ENCODE data around the gene ALG13.

Gene ALG13

DNA sequence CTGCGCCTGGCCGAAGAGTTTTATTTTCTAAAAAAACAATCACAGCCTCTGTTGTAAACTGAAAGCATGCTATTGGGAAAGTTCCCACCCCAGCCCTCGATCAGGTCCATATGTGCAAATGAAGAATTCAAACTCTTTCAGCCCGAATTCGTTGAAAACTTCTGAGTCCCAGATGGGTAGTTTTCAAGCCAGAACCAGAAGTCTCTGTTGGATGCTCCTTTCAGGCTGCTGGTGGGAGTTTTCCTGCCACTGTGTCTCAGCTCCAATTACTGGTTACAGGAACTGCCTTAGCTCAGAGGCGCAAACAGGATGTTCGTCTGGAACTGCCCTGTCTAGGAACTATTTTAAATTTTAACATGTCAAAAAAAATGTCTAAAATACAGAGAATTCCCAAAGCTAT lies 9.3 kb upstream of the ALG13 start:
- H3K9me3 ChIP-seq (ENCODE audit: control insufficient read depth, insufficient read depth, low read length): no peaks in the 10 kb centered on the region
- H3K27me3 ChIP-seq (ENCODE audit: control insufficient read depth, insufficient read depth, low read length): no peaks in the 10 kb centered on the region

DNA sequence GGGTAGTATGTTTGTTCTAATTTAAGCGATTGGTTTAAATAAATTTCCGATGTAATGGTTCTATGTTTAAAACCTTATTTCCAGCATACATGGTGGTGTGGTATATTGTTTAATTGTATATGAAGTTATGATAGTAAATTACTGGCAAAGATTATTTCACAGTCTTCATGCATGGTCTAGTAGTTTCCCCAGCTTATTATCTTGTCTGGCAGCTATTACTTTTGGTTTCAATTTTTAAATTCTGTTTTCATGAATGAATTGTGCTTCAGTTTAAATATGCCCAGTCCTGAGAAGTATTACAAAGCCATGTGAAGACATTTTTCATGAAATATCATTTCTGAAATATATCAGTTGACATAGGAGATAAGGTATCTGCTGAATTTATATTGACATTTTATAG lies 6.3 kb downstream of the ALG13 start:
- Histone ChIP-seq H3K4me3 (ENCODE audit: low read depth, low read length) (no peak overlapping the region), H3K4me1 (ENCODE audit: control insufficient read depth, insufficient read depth, low read length) (peaks cover 5% of the 10 kb centered on the region), H3K9me3 (ENCODE audit: control insufficient read depth, insufficient read depth, low read length) (no peaks in the 10 kb centered on the region), H3K9ac (ENCODE audit: low read depth, low read length) (no peak overlapping the region), H3K36me3 (ENCODE audit: control insufficient read depth, insufficient read depth, low read length) (no peaks in the 10 kb centered on the region), H3K27me3 (ENCODE audit: control insufficient read depth, insufficient read depth, low read length) (no peaks in the 10 kb centered on the region)

More for the DNA sequence above, 9.3 kb upstream of the ALG13 start:
- H3K9ac ChIP-seq (ENCODE audit: low read depth, low read length): no peak overlapping the region
- no peak overlapping the region for H3K4me3 ChIP-seq (ENCODE audit: low read depth, low read length)
- H3K4me1 ChIP-seq (ENCODE audit: control insufficient read depth, insufficient read depth, low read length): no peaks in the 10 kb centered on the region
- H3K36me3 ChIP-seq (ENCODE audit: control insufficient read depth, insufficient read depth, low read length): no peaks in the 10 kb centered on the region

DNA sequence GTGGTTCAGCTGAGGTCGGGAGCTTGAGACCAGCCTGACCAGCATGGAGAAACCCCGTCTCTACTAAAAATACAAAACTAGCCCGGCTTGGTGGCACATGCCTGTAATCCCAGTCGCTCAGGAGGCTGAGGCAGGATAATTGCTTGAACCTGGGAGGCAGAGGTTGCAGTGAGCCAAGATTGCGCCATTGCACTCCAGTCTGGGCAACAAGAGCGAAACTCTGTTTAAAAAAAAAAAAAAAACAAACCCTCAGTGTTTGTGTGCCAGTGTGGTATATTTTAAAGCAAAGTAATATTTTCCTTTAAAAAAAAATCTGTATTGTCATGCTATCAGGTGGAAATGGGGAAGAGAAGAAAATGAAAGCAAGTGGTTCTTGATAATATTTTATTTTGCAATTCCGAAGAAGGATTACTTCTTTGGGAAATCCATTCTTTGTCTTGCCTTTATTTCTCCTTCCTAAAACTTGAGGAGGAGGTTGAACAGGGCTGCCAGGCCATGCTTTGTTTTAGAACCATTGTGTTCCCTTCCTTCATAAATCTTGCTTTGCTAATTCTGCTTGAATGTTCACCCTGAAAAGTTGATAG lies 14.4 kb downstream of the ALG13 start:
- Histone ChIP-seq H3K4me3 (ENCODE audit: low read depth, low read length) (no peak overlapping the region), H3K27me3 (ENCODE audit: control insufficient read depth, insufficient read depth, low read length) (no peaks in the 10 kb centered on the region), H3K9ac (ENCODE audit: low read depth, low read length) (no peak overlapping the region), H3K9me3 (ENCODE audit: control insufficient read depth, insufficient read depth, low read length) (no peaks in the 10 kb centered on the region), H3K36me3 (ENCODE audit: control insufficient read depth, insufficient read depth, low read length) (no peaks in the 10 kb centered on the region), H3K4me1 (ENCODE audit: control insufficient read depth, insufficient read depth, low read length) (no peaks in the 10 kb centered on the region)

DNA sequence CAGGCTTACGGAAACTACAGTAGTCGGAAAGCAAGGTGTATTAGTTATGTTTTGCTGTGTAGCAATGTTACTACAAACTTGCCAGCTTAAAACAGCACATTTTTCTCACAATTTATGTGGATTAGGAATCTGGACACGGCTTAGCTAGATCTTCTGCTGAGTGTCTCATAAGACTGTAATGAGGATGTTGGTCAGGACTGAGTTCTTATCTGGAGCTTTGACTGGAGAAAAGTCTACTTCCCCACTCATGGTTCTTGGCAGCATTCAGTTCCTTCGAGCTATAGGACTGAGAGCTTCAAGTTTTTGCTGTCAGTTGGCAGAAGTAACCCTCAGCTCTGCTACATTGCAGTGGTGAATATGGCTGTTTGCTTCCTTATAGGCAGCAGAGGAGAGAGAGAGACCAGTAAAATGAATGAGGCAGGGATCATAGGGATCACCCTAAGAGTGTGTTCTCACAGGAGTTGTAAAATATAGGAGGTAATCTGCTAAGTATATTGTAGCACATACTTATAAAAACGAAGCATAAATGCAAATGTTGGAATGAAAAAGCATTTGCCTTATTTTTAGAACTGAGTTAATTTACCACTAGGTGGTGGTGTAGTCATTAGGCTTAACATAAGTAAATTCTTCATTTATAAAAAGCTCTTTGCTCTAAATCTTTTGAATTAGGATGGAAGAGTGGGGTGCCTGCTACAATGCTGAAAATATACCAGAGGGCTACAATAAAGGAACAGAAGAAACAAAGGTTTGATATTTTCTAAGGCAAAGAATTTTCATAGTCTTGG lies 38.6 kb downstream of the ALG13 start:
- no peak overlapping the region for H3K9ac ChIP-seq (ENCODE audit: low read depth, low read length)
- no peak overlapping the region for H3K4me3 ChIP-seq (ENCODE audit: low read depth, low read length)
- H3K4me1 ChIP-seq (ENCODE audit: control insufficient read depth, insufficient read depth, low read length): no peaks in the 10 kb centered on the region
- H3K36me3 ChIP-seq (ENCODE audit: control insufficient read depth, insufficient read depth, low read length): no peaks in the 10 kb centered on the region
- H3K9me3 ChIP-seq (ENCODE audit: control insufficient read depth, insufficient read depth, low read length): no peaks in the 10 kb centered on the region
- no peaks in the 10 kb centered on the region for H3K27me3 ChIP-seq (ENCODE audit: control insufficient read depth, insufficient read depth, low read length)

DNA sequence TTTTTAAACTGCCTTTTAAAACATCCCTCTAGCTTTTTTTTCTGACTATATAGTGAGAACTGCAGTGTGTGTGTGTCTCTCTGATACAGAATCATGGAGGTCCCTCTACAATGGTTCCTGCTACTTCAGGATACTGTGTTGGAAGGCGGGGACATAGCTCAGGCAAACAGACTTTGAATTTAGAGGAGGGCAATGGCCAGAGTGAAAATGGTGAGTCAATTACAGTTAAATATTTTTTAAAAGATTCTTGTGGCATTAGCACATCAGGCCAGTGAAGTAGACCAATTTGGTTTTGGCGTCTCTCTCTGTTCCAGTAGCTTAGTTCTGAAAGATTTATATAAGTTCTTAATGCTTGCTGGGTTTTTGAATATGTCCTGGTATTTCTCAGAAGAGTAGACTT lies 47.1 kb downstream of the ALG13 start:
- Histone ChIP-seq H3K9me3 (ENCODE audit: control insufficient read depth, insufficient read depth, low read length) (no peaks in the 10 kb centered on the region), H3K4me1 (ENCODE audit: control insufficient read depth, insufficient read depth, low read length) (no peaks in the 10 kb centered on the region), H3K4me3 (ENCODE audit: low read depth, low read length) (no peak overlapping the region), H3K9ac (ENCODE audit: low read depth, low read length) (no peak overlapping the region), H3K36me3 (ENCODE audit: control insufficient read depth, insufficient read depth, low read length) (peaks cover 8% of the 10 kb centered on the region), H3K27me3 (ENCODE audit: control insufficient read depth, insufficient read depth, low read length) (no peaks in the 10 kb centered on the region)

DNA sequence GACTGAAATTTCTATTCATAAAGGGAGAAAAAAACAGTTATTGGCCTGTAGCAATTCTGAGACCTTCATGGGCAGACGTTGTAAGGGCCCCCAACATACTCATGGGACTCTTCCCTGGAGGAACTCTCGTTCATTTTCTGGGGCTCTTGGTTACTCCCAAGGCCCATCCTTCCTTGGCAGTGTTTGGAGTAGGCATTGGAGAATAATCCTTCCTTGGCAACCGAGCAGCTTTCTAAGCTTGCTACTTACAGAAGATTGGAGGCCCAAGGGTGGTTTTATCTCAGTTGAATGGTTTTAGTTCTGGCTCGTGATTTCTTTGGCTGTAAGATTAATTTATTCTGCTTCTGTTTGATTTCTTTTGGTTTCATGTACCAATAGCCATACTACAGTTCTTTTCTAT lies 50.4 kb downstream of the ALG13 start:
- Histone ChIP-seq H3K9me3 (ENCODE audit: control insufficient read depth, insufficient read depth, low read length) (no peaks in the 10 kb centered on the region), H3K9ac (ENCODE audit: low read depth, low read length) (no peak overlapping the region), H3K36me3 (ENCODE audit: control insufficient read depth, insufficient read depth, low read length) (peaks cover 8% of the 10 kb centered on the region), H3K27me3 (ENCODE audit: control insufficient read depth, insufficient read depth, low read length) (no peaks in the 10 kb centered on the region), H3K4me3 (ENCODE audit: low read depth, low read length) (no peak overlapping the region), H3K4me1 (ENCODE audit: control insufficient read depth, insufficient read depth, low read length) (no peaks in the 10 kb centered on the region)

DNA sequence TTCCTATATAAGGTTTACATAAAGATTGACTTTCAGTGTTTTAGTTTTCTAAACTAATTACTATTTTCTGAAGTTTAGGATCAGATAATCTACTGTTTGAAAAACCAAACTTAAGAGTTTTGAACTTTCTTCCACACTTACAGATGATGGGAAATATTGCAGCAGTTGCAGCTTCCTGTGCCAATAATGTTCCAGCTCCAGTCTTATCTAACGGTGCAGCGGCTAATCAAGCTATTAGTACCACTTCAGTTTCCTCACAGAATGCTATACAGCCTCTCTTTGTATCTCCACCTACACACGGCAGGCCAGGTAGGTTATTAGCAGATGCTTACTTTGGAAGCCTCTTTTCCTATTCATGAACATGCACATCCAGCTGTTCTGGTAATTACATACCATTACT lies 55.6 kb downstream of the ALG13 start:
- H3K27me3 ChIP-seq (ENCODE audit: control insufficient read depth, insufficient read depth, low read length): no peaks in the 10 kb centered on the region
- H3K4me3 ChIP-seq (ENCODE audit: low read depth, low read length): no peak overlapping the region
- no peak overlapping the region for H3K9ac ChIP-seq (ENCODE audit: low read depth, low read length)
- no peaks in the 10 kb centered on the region for H3K4me1 ChIP-seq (ENCODE audit: control insufficient read depth, insufficient read depth, low read length)
- no peaks in the 10 kb centered on the region for H3K9me3 ChIP-seq (ENCODE audit: control insufficient read depth, insufficient read depth, low read length)
- peaks cover 6% of the 10 kb centered on the region for H3K36me3 ChIP-seq (ENCODE audit: control insufficient read depth, insufficient read depth, low read length)

DNA sequence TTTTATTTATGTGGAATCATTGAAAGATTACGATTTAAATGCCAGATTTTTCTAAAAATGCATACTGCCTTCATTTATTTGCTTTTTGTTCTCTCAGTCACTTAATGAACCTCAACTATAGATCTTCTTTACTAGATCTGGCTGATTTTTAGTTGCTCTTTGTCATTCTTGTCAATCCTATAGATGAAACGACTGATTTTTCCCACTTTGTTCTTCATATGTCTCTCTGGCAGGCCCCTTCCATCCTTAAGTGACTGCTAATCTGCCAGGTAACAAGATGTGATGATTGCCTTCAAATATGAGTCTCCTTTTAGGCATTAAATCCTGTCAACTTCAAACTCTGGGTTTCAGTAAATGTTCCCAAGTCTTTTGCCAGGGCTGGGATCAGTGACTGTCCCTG lies 61.0 kb downstream of the ALG13 start:
- no peak overlapping the region for H3K4me3 ChIP-seq (ENCODE audit: low read depth, low read length)
- H3K27me3 ChIP-seq (ENCODE audit: control insufficient read depth, insufficient read depth, low read length): no peaks in the 10 kb centered on the region
- no peaks in the 10 kb centered on the region for H3K4me1 ChIP-seq (ENCODE audit: control insufficient read depth, insufficient read depth, low read length)
- H3K36me3 ChIP-seq (ENCODE audit: control insufficient read depth, insufficient read depth, low read length): peaks cover 6% of the 10 kb centered on the region
- H3K9me3 ChIP-seq (ENCODE audit: control insufficient read depth, insufficient read depth, low read length): no peaks in the 10 kb centered on the region
- no peak overlapping the region for H3K9ac ChIP-seq (ENCODE audit: low read depth, low read length)

DNA sequence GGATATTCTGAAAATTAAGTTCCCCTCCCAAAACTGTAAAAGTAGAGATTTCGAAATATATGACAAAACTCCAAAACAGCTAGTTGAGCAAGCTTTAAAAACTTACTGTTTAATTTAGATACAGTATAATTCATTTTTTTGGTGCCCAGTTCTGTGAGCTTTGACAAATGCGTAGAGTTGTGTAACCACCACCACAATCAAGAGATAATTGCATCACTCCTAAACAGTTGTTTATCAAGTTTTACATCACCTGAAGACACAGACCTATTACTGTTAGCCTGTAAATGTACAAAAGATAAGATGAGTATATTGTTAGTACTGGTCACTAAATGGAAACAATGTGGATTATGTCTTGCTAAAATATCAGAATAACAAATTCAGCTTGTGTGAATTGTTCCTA lies 62.3 kb downstream of the ALG13 start:
- H3K36me3 ChIP-seq (ENCODE audit: control insufficient read depth, insufficient read depth, low read length): peaks cover 6% of the 10 kb centered on the region
- H3K9me3 ChIP-seq (ENCODE audit: control insufficient read depth, insufficient read depth, low read length): no peaks in the 10 kb centered on the region
- no peak overlapping the region for H3K9ac ChIP-seq (ENCODE audit: low read depth, low read length)
- no peaks in the 10 kb centered on the region for H3K27me3 ChIP-seq (ENCODE audit: control insufficient read depth, insufficient read depth, low read length)
- H3K4me1 ChIP-seq (ENCODE audit: control insufficient read depth, insufficient read depth, low read length): no peaks in the 10 kb centered on the region
- H3K4me3 ChIP-seq (ENCODE audit: low read depth, low read length): no peak overlapping the region

DNA sequence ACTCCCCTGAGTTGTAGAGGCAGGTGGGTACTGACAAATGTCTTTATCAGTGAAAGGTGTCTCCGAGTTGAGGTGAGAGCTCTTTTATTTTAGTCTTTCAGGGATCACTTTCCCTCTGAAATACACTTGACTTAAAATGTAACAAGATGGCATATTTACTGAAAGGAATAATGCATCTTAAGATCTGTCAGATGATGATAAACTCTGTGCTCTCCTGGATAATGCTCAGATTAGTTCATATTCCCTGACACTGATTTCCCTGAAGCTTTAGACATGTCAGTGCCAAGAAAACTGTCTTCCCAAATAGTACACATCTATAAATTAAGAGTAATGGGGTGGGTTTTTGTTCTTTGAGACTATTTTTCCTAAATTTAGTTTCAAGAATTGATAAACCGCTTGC lies 75.5 kb downstream of the ALG13 start:
- H3K4me3 ChIP-seq (ENCODE audit: low read depth, low read length): no peak overlapping the region
- no peaks in the 10 kb centered on the region for H3K9me3 ChIP-seq (ENCODE audit: control insufficient read depth, insufficient read depth, low read length)
- no peaks in the 10 kb centered on the region for H3K36me3 ChIP-seq (ENCODE audit: control insufficient read depth, insufficient read depth, low read length)
- no peaks in the 10 kb centered on the region for H3K27me3 ChIP-seq (ENCODE audit: control insufficient read depth, insufficient read depth, low read length)
- no peak overlapping the region for H3K9ac ChIP-seq (ENCODE audit: low read depth, low read length)
- H3K4me1 ChIP-seq (ENCODE audit: control insufficient read depth, insufficient read depth, low read length): no peaks in the 10 kb centered on the region

DNA sequence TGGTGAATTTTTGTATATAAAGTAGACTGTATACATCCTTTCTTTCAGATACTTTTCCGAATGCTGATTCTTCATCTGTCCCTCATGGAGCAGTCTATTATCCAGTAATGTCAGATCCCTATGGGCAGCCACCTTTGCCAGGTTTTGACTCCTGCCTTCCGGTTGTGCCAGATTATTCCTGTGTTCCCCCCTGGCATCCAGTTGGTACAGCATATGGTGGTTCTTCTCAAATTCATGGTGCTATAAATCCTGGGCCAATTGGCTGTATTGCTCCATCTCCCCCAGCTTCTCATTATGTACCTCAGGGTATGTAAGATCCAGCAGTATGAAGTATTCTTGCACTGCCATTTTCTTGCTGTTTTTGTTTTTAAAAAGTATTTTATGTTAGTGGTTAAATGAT lies 78.7 kb downstream of the ALG13 start:
- H3K27me3 ChIP-seq (ENCODE audit: control insufficient read depth, insufficient read depth, low read length): no peaks in the 10 kb centered on the region
- H3K4me3 ChIP-seq (ENCODE audit: low read depth, low read length): no peak overlapping the region
- H3K4me1 ChIP-seq (ENCODE audit: control insufficient read depth, insufficient read depth, low read length): no peaks in the 10 kb centered on the region

DNA sequence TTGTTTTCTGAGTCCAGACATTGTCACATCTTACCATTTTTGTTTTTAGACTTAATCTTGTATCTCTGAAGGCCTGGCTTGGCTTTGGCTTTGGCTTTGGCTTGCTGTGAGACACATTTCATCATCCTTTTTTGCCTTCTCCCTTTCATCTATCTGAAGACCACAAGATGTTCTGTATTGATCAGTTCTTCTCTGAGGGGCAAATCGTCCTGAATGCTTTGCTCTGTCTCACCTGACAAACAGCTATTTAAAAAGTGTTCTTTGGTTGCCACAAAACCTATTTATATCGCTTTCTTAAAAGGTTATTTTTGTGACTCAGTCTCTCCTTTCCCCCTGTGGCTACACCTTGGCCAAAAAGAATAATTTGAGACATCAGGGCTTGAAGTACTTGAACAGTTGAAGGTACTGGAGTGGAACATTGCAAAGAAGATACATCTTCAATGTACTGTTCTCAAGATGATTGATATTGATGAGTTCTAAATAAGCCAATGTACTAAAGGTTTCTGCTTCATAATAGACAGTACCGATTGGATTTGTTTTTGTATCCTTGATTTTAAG lies 80.7 kb downstream of the ALG13 start:
- Histone ChIP-seq H3K4me3 (ENCODE audit: low read depth, low read length) (no peak overlapping the region), H3K27me3 (ENCODE audit: control insufficient read depth, insufficient read depth, low read length) (no peaks in the 10 kb centered on the region), H3K4me1 (ENCODE audit: control insufficient read depth, insufficient read depth, low read length) (no peaks in the 10 kb centered on the region), H3K36me3 (ENCODE audit: control insufficient read depth, insufficient read depth, low read length) (no peaks in the 10 kb centered on the region), H3K9ac (ENCODE audit: low read depth, low read length) (no peak overlapping the region), H3K9me3 (ENCODE audit: control insufficient read depth, insufficient read depth, low read length) (no peaks in the 10 kb centered on the region)

More for the DNA sequence above, 78.7 kb downstream of the ALG13 start:
- Histone ChIP-seq H3K36me3 (ENCODE audit: control insufficient read depth, insufficient read depth, low read length) (no peaks in the 10 kb centered on the region), H3K9ac (ENCODE audit: low read depth, low read length) (no peak overlapping the region), H3K9me3 (ENCODE audit: control insufficient read depth, insufficient read depth, low read length) (no peaks in the 10 kb centered on the region)

Measured in iPS-15b (cell line).